Lung microvascular endothelial cell (primary cell): Measurements from ENCODE around the gene OS9. TPM values are rescaled to one million over a fixed set of nuclear protein-coding genes. Genes with fewer than 3 reads are reported as not detected.

Experiments used
- DNase-seq, 2 donors: peaks; one replicate each; pipeline versions ENCODE4 v3.0.0 to v3.0.0-alpha.2; 2010; ENCODE audit warnings: low read depth in 2 of 2
- total RNA-seq: library from RNA; depleted of rRNA; stranded (reverse); fragments of >200 nt; gene quantifications from 2 replicates; pipeline ENCODE4 v1.2.1, GENCODE V29; 2014

Gene OS9
- total RNA-seq, 1 donor from 2014 or later: 234 TPM

DNA sequence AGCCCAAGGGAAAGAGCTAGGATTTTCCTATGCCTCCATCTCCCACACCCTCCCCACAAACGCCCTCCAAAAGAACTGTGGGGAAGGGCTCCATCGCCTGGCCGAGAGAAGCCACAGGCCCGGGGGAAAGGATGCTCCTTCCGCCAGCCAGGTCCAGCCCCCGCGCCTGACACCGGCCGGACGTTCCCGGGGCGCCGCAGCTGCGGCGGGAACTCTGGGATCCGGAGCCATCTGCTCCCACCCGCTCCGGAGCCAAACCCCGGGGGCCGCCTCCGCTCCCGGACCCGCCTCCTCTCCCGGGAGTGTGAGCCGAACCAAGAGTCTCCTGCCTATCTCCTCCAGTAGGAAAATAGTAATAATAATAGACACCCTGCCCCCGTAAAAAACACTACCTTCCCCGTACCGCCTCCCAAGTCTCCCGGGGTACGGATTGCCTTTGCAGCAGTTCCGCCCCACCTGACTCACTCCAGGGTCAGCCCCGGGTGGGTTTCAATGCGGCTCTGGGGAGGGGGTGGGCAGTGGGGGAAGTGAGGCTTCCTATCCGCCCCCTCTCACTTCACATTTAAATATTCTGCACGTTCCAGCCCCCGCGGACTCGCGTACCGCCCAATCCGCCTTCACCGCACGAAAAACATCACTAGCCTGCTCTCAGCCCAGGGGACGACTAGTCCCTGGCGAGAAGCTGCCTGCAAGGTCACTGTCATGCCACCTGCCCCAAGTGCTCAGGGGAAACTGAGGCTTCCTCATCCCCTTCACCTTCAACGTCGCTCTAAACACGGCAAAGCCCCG is 42.2 kb downstream of the OS9 start:
- DNase-seq: peak in 1 of 2 donors; percentile 44

DNA sequence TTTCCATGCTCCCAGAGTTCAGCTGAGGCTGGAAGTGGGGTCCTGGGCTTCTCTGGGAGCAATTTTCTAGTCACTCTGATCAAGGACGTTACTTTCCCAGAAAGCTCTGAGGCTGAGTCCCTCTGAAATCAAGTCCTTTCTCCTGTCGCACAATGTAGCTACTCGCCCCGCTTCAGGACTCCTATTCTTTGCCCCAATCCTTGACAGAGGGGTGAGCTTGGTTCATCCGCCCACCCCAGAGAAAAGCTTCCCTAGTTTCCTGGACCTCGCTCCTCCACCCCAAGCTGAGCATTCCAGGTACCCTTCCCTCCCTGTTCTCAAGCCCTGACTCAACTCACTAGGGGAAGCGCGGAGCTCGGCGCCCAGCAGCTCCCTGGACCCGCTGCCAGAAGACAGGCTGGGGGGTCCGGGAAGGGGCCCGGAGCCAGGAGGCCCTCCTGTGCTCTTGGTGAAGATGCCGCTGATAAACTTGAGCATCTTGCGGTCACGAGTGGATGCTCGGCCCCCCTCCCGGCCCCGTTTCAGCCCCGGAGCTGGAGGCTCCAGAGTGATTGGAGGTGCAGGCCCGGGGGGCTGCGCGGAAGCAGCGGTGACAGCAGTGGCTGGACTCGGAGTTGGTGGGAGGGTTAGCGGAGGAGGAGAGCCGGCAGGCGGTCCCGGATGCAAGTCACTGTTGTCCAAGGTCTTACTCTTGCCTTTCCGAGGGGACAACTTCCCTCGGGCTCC is 43.0 kb downstream of the OS9 start:
- DNase-seq: no peak

DNA sequence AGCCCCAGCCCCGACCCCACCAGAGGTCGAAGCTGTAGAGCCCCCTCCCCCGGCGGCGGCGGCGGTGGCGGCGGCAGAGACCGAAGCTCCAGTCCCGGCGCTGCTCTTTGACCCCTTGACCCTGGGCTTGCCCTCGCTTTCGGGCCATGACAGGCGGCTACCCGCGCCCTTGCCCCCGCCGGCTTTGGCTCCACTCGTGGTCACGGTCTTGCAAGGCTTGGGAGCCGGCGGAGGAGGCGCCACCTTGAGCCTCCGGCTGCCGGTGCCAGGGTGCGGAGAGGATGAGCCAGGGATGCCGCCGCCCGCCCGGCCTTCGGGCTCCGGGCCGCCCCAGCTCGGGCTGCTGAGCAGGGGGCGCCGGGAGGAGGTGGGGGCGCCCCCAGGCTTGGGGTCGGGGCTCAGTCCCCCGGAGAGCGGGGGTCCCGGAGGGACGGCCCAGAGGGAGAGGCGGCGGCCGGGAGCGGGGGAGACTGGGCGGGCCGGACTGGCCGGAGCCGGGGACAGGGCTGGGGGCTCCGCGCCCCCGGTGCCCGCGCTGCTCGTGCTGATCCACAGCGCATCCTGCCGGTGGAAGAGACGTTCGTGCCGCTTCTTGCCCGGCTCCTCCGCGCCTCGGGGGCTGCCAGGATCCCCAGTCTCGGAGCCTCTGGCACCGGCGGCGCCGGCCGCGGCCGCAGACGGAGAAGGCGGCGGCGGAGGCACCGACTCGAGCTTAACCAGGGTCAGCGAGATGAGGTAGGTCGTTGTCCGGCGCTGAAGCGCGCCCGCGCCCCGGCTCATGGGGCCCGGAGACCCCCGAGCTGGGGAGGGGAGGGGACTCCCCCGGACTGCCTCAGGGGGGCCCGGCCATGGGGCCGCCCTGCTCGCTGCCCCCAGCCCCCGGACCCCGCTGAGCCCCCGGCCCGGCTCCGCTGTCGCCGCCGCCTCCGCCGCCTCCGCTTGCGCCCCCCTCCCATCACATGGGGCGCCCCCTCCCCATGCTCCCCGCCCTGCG is 43.8 kb downstream of the OS9 start:
- DNase-seq: peak in 1 of 2 donors; percentile 29

DNA sequence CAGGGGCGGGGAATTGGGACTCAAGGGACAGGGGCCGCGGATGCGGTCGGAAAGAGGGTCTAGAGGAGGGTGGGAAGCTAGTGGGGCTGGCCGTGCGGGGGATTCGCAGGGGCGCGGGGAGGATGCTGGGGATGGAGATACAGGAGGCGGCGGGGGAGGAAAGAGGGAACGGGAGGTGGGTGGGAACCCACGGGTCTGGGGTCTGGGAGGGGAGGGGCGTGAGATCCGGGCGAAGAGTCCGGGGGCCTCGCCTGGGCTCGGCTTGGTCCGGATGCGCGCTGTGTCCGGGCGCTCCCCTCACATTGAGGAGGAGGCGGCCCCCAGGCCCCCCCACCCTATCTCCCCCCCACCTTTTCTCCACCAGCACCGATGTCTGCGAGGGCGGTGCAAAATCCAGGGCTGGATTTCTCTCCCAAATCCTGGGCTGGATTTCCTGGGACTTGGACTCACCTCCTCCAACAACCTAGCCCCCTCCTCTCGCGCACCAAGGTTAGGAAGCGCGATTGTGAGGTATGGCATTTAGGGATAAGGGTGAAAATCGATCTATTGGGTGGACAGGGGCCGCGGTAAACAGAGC is 44.8 kb downstream of the OS9 start, which contains the start of gene AGAP2:
TSS of gene AGAP2 (minus strand) at position 82 of the 577 bp plus-strand sequence. CDS start 496 bp downstream, outside the sequence.
- DNase-seq: no peak

DNA sequence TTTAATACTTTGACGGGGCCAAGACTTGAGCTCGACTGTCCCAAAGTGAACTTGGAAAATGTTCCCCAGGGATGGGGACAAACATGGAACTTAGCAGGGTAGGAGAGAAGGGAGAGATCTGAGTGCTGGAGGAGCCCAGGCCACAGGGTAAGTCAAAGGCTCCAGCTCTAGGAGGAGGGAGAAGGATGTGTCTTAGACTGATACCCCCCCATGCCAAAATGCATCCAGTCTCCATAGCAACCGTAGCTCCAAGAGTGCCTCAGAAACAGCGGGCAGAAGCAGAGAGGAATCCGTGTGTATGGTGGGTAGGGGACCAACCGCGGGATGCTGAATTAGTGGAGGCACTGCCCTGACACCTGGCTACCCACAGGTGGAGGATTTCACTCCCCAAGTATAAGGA is 45.5 kb downstream of the OS9 start:
- no peak for DNase-seq

DNA sequence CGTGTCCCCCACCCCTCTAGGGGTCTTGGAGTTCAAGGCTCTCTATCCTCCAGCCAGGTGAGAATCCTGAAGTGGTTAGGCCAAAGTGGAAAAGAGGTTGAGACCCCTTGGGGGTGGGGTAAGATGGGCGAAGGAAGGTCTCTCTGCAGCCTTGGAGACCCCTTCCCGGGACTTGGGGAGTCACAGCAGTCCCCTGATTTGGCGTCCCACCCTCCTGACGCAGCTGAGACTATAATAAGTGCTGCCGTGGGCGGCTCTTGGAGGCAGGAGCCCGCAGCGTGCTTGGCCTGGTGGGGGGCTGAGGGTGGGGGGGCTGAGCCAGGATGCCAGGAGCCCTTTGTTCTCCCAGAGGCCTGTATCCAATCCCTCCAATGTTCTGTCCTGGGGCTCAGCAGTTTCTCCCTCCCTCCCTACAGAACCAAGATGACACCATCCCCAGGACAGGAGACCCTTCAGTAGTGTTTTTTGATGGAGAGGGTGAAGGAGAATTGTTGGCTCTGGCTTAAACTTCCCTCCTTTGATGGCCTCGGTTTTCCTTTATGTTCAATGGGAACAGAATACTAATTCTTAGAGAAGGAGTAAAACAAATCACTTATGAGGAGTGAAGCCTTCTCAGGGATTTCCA is 46.1 kb downstream of the OS9 start:
- no peak for DNase-seq

DNA sequence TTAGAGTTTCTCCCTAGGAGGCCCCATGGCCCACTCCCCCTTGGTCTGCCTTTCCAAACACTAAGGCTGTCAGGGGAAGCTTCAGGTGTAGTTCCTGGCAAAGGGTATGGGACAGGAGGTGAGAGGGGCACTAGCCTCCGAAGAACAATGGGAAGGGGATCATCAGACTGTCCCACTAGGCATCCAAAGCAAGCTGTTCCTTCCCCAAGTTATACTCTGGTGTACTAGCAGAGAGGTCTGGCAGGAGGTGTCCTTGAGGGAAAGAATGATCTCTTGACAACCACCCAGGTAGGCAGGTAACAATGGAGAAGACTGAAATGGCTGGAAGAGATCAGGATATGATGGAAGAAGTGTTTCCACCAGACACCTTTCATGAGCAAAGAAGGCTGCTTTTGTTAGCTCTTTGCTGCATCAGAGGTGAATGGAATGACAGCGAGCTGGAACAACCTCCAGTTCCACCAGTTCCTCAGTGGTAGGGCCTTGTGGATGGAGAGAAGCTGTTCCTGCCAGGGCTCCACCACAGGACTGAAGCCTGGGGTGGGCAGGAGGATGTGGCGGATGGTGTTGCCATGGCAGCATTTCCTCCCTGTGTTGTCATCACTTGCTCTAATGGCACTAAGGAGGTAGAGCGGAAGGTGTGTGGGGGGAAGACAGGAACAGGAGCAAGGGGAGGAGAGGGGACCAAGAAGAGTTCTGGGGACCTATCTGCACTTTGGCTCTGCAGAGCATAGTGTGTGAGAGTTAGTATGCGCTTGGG is 46.9 kb downstream of the OS9 start:
- DNase-seq: peak; percentile 35 to 58

DNA sequence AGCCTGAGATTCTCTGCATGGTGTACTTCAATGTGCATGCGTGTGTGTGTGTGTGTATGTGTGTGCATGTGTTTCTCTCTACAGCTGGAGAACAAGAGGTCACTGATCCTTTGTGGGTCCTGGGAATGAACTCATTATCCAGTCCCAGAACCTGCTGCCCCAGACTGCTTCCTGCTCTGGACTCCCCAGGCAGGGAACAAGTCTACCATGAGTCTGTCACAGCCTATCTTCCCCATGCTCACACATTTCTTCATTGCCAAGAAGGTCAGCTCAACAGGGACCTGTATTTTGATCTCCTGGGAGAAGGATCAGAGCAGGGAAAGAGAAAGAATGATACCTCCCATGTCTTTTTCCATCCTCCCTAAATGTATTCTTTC is 47.5 kb downstream of the OS9 start:
- peak in 1 of 2 donors; percentile 32 for DNase-seq

DNA sequence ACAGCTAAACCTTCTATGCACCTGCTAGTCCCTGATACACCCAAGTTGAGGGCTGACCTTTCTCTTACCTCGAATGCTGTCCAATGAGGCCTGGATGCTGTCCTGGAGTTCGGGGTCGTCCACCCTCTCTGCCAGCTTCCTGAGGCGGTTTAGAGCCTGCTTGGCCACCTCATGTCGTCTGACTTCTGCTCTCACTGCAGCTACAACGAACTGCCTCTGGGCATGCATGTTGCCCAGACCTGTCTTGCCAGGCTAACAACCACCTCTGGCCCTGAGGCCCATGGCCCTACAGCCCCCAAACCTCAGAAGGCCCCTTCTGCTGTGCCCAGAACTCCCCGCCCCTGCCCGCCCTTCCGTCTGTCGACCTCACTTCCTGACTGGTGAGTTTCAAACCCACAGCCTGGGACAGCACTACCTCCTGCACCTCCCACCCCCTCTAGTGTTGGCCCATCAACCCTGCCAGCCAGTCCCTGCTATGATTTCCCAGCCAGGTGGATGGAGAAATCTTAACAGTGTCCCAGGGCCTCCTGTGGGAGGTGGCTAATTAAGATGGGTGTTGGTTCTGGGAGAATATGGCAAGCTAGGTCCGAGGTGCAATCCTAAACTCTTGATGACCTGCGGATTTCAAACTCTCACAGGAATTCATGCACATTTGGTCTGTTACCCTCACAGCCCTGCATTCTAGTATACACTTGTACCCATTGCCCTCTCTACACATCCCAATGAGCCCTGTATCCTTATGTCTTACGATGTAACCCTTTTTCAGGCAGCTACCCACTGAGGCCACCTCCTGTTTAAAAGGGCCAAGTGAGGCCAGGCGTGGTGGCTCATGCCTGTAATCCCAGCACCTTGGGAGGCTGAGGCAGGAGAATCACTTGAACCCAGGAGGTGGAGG is 48.2 kb downstream of the OS9 start:
- no peak for DNase-seq

DNA sequence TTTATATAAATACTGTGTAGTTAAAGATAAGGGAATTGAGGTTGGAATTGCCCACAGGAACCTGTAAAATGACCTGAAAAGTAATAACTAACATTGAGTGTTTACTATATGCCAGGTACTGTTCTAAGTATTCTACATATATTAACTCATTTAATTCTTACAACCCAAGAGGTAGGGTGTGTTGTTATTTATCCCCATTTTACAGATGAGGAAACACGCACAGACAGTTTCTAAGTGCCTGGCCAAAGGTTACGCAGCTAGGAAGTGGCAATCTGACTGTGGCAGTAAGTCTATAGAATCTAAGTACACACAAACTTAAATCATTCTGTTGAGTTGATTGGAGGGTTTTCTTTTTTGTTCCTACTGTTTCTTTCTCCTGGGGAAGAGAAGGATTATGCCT is 49.8 kb downstream of the OS9 start:
- DNase-seq: no peak

DNA sequence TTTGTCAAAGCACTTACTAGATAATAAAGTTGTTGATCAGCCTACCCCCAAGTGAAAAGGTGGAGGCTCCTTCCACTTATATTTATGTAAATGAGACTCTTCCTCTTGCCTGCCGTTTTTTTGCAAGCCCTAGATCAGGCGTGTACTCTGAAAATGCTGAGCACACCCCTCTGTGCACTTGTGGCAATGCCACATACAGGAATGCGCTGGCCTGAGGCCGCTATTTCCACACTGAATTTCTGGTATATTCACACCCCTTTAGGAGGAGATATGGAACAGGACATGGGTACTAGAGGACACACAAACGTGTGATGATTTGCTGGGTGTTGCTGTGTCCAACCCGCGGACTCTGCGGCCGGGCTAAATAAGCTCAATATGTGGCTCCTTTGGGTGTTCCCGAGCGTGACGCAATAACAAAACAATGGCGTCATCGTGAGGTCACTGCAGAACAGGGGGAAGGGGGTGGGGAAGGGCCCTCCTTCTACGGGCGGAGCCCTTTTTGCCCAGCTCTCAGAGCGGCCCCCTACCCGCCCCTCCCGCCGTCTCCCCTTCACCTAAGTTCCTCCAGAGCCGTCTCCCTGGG is 50.4 kb downstream of the OS9 start:
- DNase-seq: peak in 1 of 2 donors; percentile 84

DNA sequence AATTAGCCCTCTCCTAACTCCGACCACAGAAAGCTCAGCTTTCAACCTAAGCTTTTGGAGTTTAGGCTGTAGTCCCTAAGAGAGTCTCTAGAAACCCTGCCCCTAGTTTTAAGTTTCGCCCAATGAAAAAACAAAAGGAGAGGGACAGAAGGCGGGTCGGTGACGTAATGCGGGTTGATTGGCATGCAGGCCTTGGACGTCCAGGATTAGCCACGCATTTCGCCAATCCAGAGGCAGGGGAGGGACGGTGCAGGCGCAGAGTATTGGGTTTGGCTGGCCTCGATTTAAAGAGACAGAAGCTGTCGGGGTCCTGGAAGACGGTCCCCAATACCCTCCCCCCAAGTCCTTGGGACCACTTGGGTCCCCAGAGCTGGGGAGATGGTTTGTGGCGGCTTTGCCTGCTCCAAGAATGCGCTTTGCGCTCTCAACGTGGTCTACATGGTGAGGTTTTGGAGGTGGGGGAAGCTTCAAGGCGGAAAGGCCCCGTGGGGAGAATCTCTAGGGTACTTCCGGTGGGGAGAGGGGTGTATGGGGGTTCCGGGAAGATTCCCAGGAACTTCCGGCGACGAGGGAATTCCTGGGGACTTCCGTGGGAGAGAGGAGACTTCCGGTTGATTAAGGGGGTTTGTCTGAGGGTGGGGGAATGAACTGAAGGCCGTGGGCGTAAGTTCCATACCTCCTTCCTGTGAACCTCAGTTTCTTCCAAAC is 51.0 kb downstream of the OS9 start, which contains the start of gene TSPAN31:
TSS of gene TSPAN31 (plus strand) at position 263 of the 708 bp plus-strand sequence. CDS start at position 379, 116 bp downstream.
- DNase-seq: peak; percentile 99

DNA sequence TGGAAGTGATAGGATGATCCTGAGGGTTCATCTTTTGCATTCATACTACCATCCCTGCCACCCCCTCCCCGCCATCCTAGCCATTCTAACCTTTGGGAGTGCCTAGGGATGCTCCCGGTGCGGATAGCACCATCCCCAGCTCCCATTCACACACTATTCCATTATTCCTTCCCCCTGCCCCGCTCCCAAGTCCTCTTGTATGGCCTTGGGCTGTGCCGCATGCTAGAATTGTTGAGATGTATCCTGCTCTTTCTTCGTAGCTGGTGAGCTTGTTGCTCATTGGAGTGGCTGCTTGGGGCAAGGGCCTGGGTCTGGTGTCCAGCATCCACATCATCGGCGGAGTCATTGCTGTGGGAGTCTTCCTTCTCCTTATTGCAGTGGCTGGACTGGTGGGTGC is 51.6 kb downstream of the OS9 start:
- DNase-seq: no peak

DNA sequence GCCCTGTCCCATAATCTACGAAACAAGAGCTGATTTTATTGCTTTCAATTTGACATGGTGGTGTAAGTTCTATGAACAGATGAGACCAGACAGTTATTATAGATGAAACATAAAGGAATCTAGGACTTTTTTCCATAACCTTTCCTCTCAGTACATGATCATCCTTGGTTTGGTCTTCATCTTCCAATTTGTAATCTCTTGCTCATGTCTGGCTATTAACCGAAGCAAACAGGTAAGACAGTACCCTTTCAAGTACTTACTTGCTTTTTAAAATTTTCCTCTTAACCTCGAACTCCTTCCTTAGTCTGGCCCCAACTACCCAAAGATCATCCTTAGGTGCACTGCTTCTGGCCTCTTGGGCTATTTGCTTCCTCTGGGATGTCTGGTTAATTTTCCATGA is 52.1 kb downstream of the OS9 start:
- no peak for DNase-seq

DNA sequence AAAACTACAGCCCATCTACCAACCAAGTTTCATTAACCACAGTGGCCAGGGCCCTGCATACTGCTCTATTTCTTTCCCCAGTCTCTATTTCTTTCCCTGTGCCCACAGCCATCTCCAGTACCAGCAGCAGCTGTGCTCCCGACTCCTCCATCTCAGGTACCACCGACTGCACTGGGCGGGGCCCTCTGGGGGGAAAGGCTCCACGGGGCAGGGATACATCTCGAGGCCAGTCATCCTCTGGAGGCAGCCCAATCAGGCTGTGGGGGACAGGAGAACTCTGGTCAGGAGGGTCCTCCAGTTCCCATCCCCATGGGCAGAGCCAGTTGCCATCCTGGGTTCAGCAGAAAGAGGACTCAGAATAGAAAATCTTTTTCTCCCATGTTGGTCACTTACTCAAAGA is 55.1 kb downstream of the OS9 start:
- DNase-seq: no peak

DNA sequence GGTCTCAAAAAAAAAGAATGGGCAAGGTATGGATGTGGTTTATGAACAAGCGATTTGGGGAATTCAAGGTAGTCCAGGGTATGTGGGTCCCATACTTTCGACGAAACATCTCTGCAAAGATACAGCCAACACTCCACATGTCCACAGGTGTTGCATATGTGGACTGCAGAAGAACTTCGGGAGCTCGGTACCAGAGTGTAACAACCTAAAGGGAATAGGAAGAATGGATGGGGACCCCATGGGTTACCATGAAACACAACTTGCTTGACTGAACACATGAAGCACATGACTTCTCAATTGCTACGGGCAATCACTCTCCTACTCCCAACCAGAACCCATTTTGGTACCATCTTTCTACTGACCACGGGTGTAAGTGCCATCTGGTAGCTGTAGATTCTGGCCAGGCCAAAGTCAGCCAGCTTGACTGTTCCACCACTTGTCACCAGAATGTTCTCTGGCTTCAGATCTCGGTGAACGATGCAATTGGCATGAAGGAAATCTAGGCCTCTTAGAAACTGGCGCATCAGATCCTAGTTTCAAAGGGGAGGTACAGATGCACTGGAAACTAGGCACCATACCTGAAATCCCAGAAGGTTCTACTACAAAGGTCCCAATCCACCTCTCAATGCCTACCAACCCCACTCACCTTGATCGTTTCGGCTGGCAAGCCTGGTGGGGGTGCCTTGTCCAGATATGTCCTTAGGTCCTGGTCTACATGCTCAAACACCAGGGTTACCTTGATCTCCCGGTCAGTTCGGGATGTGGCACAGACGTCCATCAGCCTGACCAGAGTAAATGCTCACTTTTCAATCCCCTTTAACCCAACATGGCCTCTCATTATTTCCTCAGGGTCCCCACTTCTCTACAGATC is 56.9 kb downstream of the OS9 start:
- DNase-seq: no peak

DNA sequence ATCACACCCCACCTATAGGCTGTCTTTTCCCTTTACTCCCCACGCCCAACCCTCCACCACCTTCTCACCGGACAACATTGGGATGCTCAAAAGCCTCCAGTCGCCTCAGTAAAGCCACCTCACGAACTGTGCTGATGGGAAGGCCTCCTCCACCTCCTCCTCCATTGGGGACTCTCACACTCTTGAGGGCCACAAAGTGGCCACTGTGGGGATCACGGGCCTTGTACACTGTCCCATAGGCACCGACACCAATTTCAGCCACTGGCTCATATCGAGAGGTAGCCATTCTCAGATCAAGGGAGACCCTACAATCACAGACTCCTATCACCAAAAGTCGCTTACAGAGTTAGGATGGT is 57.5 kb downstream of the OS9 start:
- DNase-seq: no peak
